Stimulated activated naive CD4-positive, alpha-beta T cell treated with Interleukin-2 at 50 U/mL for 16 hours (primary cell): ENCODE data around the gene EEF1A2.

Experiments used
- DNase-seq: peaks from one replicate; lab custom pipeline; 2025; lab: John Stamatoyannopoulos, UW

EEF1A2 gene

DNA sequence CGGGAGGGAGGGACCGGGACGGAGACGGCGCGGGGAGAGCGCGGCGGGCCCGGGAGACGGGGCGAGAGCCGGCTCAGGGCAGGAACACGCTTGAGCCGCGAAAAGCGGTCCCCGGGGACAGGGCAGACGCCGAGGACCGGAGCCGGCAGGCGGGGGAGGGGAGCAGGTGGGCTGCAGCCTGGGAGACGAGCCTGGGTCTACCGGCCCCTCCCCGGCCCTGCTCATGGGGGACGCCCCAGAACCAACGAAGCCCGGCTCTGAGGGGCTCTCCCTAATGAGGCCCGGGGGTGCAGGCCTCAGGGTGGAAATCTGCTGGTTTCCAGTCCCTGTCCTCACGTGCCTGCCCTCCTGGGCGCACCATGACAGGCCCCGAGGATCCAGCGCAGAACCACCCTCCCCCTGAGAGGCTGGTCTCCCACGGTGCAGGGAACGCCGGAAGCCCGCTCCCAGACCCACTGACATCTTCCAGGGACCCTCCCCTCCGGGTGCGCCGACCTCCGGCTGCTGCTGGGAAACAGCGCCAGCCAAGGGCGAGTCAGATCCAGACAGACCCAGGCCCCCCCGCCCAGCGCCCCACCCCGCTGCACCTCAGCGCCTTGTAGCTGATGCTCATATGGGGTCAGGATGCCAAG lies 571 bp upstream of the EEF1A2 start:
- DNase-seq = no peak

DNA sequence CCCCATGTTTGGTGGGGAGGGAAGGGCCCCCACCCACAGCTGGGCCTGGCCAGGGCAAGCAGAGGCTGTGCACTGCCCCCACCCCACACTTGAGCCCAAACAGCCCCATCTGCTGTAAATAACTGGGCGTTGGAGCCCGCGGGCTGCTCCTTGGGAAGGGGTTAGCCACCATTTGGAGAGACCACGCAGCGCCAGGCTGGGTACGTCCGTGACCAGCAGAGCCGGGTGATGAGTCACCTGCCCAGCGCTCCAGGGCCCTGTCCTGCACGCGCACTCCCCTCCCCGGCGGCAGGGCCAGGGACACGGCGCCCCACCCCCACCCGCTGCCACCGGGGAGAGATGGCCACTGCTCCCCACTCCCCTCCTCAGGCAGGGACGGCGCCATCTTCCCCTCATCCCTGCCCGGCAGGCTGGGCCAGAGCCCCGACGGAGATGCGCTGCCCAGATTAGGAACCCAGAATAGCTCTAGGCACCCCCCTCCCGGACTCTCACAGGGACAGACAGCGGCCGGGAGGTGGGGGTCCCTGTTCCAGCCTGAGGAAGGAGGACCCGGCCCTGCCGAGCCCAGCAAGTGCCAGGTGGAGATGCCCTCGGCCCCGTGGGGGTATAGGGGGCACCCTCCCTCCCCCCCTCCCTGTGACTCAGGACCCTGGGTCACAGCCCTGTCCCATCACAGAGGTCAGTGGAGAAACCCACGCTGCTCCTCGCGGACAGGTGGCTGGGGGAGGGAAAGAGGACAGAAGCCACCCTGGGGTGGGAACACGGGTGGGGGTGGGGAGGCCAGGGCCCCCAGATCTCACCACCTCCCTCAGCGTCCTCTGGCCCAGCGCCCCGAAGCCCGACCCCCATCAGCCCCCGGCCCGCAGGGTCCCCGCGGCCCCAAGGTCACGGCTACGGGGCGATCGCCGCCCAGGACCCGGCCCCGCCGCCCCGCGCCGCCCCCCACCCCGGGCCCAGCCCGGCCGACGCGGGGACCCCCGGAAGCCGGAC lies 642 bp downstream of the EEF1A2 start:
- DNase-seq = no peak

DNA sequence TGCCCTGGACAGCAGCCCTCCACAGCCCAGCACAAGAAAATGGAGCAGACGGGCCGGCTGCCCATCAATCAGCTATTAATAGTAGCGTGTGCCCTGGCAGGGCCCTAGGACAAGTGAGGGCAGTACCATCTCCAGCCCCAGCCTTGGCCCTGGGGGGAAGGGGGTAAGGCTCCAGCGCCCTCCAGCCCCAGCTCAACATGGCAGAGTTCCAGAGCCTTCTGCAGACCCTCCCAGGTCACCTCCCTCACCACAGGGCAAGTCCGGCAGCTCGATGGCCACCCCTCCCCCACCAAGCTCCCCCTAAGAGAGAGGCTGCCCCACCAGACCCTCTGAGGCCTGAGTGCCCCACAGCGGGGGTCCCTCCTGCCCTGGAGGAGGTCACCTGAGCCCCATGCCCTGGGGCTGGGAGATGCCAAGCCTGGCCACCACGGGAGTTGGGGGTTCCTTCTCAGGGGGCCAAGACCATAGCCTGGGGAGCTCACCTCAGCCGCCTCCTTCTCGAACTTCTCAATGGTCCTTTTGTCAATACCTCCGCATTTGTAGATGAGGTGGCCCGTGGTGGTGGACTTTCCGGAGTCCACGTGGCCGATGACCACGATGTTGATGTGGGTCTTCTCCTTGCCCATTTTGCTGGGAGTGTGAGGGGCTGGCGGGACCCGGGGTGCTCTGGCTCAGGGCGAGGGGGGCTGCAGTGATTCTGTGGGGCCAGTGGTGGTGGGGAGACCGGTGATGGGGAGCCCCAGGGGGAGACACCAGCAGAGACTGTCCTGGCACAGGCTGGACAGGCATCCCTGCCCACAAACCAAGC lies 1.5 kb downstream of the EEF1A2 start:
- no peak for DNase-seq

DNA sequence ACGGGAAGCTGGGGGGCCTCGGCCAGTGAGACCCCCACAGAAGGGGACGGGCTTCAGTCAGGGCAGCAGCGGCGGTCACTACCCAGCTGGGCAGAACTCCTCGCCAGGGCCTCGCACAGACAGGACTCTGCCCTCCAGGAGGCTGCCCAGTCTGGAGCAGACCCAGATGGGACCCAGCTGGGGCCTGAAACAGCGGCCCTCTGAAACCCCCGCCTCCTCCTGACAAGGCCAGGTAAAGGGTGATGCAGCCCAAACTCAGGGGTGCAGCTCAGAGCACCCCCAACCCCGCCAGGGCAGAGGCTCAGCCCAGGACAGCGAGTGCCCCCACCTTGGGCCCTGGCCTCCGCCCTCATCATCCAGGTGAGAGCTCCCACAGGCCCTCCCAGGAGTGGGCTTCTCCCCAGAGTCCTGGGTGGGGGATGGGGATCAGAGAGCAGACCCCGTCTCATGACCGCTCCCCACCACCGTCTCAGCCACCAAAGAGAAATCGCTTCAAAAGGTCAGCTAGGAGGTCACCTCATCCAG lies 2.2 kb downstream of the EEF1A2 start:
- no peak for DNase-seq

DNA sequence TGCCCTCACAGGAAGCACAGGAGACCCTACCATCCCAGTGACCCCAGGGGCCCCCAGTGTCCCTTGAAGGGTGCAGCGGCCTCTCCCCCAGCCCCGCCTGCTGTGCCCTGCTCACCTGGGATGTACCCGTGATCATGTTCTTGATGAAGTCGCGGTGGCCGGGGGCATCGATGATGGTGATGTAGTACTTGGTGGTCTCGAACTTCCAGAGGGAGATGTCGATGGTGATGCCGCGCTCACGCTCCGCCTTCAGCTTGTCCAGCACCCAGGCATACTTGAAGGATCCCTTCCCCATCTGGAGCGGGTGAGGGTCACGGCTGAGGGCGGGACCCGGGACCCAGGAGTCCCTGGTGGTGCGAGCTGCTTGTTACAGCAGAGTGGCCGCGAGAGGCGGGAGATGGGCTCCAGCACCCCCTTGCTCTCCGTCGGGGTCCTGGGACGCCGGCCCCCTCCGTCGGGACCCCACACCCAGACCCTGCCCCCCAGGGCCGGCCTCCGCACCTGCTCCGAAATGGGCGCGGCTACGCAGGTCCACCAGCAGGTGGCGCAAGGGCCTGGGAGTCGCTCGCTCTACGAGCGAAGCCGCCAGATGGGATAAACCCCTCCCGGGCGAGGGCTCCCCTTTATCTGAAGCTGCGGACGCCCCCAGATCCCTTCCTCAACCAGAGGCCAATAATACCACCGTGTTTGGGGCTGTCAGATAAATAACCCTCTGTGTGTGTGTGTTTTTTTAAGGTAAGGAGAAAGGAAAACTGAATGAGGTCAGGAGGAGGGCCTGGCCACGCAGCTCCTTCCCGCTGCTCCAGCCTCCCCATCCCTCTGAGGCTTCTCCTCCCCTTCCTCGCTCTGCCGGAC lies 2.9 kb downstream of the EEF1A2 start:
- DNase-seq = peak; percentile 67

DNA sequence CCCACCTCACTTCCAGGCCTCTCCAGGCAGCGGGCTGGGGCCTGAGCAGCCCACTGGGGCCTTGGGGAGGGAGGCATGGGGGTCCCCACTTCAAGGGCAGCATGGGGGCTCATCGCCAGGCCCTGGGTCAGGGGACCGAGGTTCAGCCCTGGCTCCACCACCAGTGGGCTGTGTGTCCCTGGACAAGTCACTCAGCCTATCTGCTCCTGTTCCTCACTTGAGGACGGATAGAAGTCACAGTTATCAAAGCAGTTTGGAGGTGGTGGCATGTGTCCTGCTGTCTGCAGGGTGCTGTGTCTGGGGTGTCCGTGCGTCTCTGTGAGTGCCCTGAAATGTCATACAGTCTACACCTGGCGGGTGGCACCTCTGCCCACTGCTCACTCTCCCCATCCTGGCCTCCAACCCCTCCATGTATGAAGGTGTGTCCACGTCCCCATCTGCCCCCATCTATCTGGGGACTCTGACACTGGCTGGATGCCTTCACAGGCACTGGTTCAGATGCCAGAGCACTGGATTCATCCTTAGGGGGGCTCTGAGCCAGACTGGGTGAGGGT lies 3.6 kb downstream of the EEF1A2 start:
- DNase-seq = no peak

DNA sequence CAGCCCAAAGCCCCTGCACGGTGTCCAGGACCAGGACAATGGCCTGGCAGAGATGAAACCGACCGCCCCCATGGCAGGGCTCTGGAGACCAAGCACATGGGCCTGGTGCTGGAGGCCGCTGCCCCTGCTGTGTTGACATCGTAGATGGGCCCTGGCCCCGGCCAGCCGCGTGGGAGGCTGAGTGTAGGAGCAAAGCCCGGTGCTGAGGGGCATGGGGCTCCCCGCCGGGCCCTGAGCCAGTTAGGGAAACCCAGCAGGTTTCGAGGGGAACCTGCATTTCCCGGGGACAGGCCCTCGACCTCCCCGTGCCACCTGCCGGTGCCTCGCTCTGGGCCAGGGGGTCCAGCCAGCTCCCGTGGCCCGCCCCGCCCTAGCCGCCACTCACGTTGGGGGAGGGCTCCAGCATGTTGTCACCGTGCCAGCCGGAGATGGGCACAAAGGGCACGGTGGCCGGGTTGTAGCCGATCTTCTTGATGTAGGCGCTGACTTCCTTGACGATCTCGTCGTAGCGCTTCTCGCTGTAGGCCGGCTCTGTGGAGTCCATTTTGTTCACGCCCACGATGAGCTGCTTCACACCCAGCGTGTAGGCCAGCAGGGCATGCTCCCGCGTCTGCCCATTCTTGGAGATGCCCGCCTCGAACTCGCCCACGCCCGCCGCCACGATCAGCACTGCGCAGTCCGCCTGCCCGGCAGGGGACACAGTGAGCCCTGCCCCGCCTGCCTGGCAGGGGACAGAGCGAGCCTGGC lies 4.3 kb downstream of the EEF1A2 start:
- no peak for DNase-seq

DNA sequence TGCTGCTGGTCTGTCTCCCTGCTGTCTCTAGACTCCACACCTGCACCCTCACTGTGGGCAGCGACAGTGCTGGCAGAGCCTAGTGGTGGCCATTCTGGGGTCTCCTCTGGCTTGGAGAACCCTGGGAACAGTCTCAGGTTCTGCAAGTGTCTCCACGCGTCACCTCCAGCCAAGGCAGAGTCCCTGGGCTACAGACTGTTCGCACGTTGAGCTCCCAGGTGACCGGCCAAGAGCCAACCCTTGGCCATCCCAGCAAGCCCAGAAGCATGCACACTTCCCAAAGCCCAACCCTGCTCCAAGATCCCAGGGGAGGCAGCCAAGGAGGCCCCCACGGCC lies 4.8 kb downstream of the EEF1A2 start:
- DNase-seq = no peak

DNA sequence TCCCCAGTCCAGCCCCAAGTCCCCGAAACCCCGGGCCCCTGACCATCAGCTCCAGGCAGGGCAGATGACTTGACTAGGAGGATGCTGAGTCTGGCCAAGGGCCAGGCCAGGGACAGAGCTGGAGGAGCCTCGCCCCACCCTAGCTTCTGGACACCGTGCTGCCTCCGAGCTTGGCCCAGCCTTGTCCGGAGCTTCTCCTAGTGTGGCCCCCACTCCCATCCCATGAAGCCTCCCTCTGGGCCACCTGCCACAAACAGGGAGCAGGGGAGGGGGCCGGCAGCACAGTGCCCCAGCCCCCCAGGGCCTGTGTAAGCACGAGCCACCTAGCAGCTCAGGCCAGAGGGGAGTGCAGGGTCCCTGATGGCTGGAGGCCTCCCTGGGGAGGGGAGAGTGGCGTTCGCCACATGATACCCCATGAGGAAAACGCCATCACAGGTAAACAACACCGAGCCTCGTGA lies 5.3 kb downstream of the EEF1A2 start:
- DNase-seq = no peak

DNA sequence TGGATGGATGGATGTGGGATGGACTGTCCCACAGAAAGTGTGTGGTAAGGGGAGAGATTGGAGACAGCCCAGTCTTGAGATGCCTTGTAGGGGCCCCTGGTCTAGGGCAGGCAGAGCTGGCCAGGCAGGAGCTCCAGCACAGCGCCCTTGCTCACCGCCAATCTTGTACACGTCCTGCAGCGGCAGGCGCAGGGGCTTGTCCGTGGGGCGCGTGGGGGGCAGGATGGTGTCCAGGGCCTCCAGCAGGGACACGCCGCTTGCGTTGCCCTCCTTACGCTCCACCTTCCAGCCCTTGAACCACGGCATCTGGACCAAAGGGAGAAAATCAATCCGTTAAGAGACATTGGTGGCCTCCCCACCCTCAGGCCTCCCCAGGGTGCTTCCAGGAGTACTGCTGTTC lies 5.9 kb downstream of the EEF1A2 start:
- no peak for DNase-seq

DNA sequence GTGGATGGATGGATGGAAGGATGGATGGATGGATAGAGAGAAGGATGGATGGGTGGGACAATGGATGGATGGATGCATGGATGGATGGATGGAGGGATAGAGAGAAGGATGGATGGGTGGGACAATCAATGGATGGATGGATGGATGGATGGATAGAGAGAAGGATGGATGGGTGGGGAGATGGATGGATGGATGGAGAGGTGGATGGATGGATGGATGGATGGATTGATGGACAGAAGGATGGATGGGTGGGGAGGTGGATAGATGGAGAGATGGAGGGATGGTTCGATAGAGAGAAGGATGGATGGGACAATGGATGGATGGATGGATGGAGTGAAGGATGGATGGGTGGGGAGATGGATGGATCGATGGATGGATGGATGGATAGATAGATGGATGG lies 6.4 kb downstream of the EEF1A2 start:
- DNase-seq = no peak

DNA sequence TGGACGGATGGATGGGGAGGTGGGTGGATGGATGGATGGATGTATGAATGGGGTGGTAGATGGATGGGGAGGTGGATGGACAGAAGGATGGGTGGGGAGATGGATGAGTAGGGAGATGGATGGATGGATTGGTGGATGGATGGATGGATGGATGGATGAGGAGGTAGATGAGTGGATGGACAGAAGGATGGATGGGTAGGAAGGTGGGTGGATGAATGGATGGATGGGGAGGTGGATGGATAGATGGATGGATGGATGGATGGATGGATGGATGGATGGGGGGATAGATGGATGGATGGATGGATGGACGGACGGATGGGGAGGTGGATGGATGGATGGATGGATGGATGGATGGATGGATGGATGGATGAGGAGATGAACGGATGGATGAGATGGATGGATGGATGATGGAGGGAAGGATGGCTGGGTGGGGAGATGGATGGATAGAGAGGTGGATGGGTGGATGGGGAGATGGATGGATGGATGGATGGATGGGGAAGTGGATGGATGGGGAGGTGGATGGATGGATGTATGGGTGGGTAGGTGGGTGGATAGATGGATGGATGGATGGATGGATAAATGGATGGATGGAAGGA lies 7.2 kb downstream of the EEF1A2 start:
- no peak for DNase-seq

DNA sequence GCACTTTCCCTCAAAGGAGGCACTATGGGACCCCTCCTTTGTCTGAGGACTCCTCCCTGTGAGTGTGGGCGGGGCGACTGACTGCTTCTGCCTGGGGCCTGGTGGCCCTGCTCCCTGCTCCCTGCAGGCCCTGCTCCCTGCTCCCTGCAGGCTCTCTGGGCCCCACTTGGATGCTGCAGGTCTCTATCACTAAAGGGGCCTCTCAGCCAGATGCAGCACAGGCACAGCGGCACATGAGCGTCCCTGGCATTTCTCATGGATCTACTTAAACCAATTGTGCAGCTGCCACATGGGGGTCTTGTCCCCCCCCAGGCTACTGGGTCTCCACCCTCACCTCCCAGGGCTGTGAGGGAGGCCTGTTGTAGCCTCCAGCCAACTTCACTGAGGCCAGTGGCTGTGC lies 7.8 kb downstream of the EEF1A2 start:
- no peak for DNase-seq

DNA sequence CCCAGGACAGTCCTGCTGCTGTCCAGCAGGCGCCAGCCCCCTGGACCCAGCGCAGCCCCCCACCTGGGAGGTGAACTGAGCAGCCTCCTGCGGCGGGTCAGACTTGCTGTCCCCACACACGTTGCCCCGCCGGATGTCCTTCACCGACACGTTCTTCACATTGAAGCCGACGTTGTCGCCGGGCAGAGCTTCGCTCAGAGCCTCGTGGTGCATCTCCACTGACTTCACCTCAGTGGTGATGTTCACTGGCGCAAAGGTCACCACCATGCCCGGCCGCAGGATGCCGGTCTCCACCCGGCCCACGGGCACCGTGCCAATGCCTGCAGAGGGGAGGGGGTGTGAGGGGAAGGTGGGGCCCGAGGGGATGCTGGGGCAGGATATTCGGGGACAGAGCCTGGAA lies 8.5 kb downstream of the EEF1A2 start:
- DNase-seq = no peak

DNA sequence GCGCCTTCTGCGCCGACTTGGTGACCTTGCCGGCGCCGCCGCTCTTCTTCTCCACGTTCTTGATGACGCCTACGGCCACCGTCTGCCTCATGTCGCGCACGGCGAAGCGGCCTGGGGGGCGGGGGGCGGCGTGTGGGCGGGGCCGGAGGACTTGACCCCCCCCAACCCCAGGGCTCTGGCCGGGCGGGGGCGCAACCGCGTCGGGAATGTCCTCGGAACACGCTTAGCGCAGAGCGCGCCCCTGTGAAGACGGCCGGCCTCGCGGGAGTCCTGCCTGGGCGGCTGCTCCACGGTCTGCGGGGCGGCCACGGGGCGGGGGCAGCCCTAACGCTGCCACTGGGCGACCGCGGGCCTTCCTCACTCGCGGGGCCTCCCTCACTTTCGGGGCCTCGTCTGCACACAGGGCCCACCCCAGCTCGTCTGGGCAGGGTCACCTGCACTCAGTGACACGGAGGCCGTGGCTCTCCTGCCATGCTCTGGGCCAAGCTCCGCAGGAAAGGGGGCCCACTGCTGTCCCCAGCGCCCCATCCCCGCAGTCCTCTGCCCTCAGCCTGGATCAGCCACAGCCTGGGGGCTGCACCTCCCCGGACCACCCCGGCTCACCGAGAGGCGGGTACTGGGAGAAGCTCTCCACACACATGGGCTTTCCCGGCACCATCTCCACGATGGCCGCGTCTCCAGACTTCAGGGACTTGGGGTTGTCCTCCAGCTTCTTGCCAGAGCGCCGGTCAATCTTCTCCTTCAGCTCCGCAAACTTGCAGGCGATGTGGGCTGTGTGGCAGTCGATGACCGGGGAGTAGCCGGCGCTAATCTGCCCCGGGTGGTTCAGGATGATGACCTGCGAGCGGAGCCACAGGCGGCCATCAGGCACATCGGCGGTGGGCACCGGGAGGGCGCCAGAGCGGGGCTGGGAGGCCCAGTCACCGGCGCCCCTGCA lies 10.3 kb downstream of the EEF1A2 start:
- DNase-seq = no peak

DNA sequence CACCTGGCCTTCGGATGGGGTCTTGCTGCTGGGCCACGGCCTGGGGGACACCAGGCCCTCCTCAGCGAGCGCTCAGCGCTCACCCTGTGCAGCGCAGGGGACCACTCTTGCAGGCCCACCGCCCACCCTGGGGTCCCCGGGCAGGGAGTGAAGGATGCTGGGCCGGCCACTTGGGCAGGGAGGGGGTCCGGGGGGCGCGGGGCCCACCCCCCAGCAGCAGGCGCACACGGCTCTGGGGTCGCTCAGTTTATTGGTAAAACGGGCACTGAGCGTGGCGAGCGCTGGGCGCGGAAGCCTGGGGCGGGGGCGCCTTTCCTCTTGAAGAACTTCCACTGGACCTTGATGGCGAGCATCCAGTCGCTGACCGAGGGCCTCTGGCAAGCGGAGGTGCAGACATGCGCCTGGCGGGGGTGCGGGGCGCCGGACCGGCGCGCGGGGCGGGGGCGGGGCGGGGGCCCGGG lies 11.1 kb downstream of the EEF1A2 start:
- no peak for DNase-seq

DNA sequence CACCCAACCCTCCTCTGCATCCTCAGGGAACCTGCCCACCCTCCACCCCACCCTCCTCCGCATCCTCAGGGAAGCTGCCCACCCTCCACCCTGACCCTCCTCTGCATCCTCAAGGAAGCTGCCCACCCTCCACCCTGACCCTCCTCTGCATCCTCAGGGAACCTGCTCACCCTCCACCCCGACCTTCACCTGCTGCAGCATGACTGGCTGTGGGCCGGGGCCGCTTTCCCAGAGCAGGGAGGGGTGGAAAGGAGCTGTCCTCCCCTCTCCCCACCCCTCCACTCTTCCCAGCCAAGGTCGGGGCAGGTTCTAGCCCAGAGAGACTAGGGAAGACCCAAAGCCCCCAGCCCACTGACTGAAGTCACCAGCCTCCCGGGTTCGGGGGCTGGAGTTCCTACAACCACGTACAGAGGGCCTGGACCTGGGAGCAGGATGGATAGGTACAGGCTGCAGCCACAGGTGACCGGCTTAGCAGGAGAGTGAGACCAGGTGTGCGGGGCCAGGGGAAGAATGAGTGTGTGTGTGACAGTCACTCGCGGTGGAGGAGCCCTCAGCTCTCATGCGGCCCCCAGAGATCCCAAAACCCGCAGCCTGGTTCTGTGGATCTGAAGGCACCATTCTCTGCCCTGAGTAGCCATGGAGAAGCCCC lies 11.6 kb downstream of the EEF1A2 start:
- DNase-seq = no peak

DNA sequence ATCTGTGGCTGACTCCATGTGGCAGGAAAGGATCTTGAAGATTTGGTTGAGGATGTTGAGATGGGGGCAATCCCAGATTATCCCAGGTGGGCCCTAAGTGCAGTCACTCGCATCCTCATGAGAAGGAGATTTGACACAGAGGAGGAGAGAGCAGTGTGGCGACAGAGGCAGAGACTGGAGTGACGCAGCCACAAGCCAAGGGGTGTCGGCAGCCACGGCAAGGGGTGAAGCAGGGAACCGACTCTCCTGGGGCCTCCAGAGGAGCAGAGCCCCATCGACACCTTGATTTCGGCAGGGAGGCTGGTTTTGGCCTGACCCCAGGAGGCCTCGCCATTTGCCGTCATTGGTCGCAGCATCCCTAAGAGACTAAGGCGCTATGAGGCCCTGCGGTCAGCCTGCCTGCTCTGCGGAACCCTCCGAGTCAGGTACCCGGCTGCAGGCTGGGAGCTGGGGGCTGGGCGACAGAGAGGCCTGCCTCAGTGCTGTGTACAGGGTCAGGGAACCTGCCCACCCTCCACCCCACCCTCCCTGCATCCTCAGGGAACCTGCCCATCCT lies 12.5 kb downstream of the EEF1A2 start:
- DNase-seq = no peak
